Fibroblast of the aortic adventitia (primary cell): Measurements from ENCODE around the gene HMGCS1. TPM values are rescaled to one million over a fixed set of nuclear protein-coding genes. Genes with fewer than 3 reads are reported as not detected.

Experiments used
- DNase-seq: peaks from one replicate; pipeline ENCODE4 v3.0.0-alpha.2; 2010; ENCODE audit warnings: low read depth
- H3K4me3 ChIP-seq: 2 replicates; pipeline ENCODE4 v1.5.1; 2011; ENCODE audit warnings: low read depth, mild to moderate bottlenecking, control low read depth, low read length, moderate library complexity
- total RNA-seq: library from RNA; depleted of rRNA; stranded (reverse); fragments of >200 nt; gene quantifications from 2 replicates; pipeline ENCODE4 v1.2.3, GENCODE V29; 2012; ENCODE audit warnings: low replicate concordance
- TF ChIP-seq, protein P1 (sequence below): IDR thresholded peaks from 2 replicates; pipeline ENCODE4 v1.5.1; 2011; ENCODE audit warnings: mild to moderate bottlenecking, low read length, control low read depth, inconsistent platforms; ENCODE audit not compliant: insufficient read depth

HMGCS1 gene
- total RNA-seq, 1 donor = 37.6 TPM

- TF ChIP-seq, protein P1, sequence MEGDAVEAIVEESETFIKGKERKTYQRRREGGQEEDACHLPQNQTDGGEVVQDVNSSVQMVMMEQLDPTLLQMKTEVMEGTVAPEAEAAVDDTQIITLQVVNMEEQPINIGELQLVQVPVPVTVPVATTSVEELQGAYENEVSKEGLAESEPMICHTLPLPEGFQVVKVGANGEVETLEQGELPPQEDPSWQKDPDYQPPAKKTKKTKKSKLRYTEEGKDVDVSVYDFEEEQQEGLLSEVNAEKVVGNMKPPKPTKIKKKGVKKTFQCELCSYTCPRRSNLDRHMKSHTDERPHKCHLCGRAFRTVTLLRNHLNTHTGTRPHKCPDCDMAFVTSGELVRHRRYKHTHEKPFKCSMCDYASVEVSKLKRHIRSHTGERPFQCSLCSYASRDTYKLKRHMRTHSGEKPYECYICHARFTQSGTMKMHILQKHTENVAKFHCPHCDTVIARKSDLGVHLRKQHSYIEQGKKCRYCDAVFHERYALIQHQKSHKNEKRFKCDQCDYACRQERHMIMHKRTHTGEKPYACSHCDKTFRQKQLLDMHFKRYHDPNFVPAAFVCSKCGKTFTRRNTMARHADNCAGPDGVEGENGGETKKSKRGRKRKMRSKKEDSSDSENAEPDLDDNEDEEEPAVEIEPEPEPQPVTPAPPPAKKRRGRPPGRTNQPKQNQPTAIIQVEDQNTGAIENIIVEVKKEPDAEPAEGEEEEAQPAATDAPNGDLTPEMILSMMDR = no peak
- no peak overlapping the region for H3K4me3 ChIP-seq
- peak; percentile 49 for DNase-seq
Observed at GRCh38 chr5:43281840-43282658, 31.2 kb downstream of the HMGCS1 start.

DNA sequence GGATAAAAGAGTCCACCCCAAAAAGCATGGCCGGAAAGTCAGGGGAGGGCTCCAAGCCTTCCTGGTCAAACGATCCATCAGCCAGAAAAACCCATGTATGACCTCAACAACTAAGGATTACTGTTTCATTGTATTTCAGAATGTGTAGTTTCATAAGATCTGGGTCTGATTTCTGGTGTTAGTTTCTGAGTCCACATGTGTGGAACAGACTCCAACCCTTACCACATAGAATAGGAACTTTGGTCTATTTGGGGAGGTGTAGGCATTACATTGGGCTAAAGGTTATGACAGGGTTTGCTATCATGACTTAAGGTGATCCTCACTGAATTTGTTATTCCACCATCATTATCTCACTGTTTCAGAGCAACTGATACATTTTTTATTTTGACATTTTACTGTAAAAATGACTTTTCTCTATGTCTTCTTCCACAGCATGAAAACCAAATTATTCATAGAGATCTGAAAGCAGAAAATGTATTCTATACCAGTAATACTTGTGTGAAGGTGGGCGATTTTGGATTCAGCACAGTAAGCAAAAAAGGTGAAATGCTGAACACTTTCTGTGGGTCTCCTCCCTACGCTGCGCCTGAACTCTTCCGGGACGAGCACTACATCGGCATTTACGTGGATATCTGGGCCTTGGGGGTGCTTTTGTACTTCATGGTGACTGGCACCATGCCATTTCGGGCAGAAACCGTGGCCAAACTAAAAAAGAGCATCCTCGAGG is 33.5 kb downstream of the HMGCS1 start:
- TF ChIP-seq, protein P1 = no peak
- DNase-seq = no peak
- H3K4me3 ChIP-seq = no peak overlapping the region

GRCh38 chr5:43275391-43275790 is 37.8 kb downstream of the HMGCS1 start:
- H3K4me3 ChIP-seq = no peak overlapping the region
- no peak for DNase-seq
- TF ChIP-seq, protein P1 = no peak

DNA sequence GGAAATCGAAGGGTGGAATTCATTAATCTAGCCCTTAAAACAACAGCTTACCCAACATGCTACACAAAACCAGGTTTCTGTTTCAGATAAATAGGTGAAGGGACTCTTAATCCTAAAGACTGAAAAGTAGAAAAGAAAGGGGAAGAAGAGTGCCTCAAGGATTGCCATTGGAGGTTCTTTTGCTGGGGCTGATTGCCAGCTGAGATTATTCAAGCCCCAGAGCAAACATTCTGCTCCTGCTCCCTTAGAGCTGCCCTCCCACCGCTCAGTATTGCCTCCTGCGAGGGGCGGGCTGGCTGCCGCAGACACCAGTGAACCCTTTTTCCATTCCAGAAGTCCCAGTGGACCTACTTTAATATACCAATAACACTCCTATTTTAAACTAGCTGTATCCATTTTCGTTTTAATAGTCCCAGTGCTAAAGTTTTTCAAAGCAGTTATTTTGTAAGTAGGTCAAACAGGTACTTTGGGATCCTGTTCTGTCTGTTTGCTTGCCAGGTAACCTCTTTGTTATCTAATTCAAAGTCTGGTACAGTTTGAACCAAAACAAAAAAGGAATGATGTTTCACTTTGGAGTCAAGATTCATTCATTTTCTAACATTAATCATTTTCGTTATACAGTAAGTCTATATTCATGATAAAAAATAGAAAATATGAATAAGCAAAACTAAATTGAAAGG is 38.6 kb downstream of the HMGCS1 start:
- TF ChIP-seq, protein P1 = no peak
- no peak overlapping the region for H3K4me3 ChIP-seq
- no peak for DNase-seq

- no peak overlapping the region for H3K4me3 ChIP-seq
- DNase-seq = no peak
- TF ChIP-seq, protein P1 = no peak
Observed at GRCh38 chr5:43273552-43273951, 39.7 kb downstream of the HMGCS1 start.

- no peak for DNase-seq
- TF ChIP-seq, protein P1 = no peak
- no peak overlapping the region for H3K4me3 ChIP-seq
Observed at GRCh38 chr5:43270645-43271044, 42.6 kb downstream of the HMGCS1 start.
